IMR-90 (cell line): ENCODE measurements around the gene ZNF503. TPM values are rescaled to one million over a fixed set of nuclear protein-coding genes. Genes with fewer than 3 reads are reported as not detected.

Source experiments
- ATAC-seq: fragments of 200-7000 bp; cut with Tn5 transposase; 2 replicates; pipeline ENCODE4 v1.9.1; 2020; ENCODE audit warnings: low read depth, mild to moderate bottlenecking, moderate library complexity
- BruUV-seq: library from RNA; stranded (reverse); fragments of 400-500 nt; replicated peaks from 2 replicates; lab custom pipeline; 2021; lab: Mats Ljungman, UMichigan
- CTCF ChIA-PET: fragments of 300-600 bp; formaldehyde crosslinking; extraction: SDS; loops from one replicate; lab custom pipeline; 2021; ENCODE audit warnings: antibody characterized with exemption; lab: Yijun Ruan, JAX
- POLR2A ChIA-PET: fragments of 300-600 bp; sonication (Branson Sonifier 250); formaldehyde crosslinking; loops from one replicate; lab custom pipeline; 2022; ENCODE audit warnings: antibody characterized with exemption; ENCODE audit not compliant: unreplicated experiment; lab: Charles Lee
- DNase-seq: peaks from one replicate; pipeline ENCODE4 v3.0.0; 2013
- H2AFZ ChIP-seq: replicated peaks from 2 replicates; pipeline ENCODE3; 2013; ENCODE audit warnings: low read length, mild to moderate bottlenecking; ENCODE audit not compliant: poor library complexity
- H2AK5ac ChIP-seq: 2 replicates; pipeline ENCODE4 v1.6.1; 2013; ENCODE audit warnings: low read depth, low read length, inconsistent platforms
- H2AK9ac ChIP-seq: replicated peaks from 2 replicates; pipeline ENCODE3; 2013; ENCODE audit warnings: mild to moderate bottlenecking, low read depth, low read length, moderate library complexity; ENCODE audit not compliant: poor library complexity
- H2BK120ac ChIP-seq: 2 replicates; pipeline ENCODE4 v1.6.1; 2013; ENCODE audit warnings: low read depth, low read length, inconsistent platforms
- H2BK15ac ChIP-seq: 3 replicates; pipeline ENCODE4 v1.6.1; 2013; ENCODE audit warnings: low read depth, low read length, inconsistent platforms
- H2BK20ac ChIP-seq: 2 replicates; pipeline ENCODE4 v1.6.1; 2013; ENCODE audit warnings: low read depth, mild to moderate bottlenecking, inconsistent platforms, low read length, moderate library complexity
- H2BK5ac ChIP-seq: 2 replicates; pipeline ENCODE4 v1.6.1; 2013; ENCODE audit warnings: mild to moderate bottlenecking, low read depth, low read length, inconsistent platforms; ENCODE audit not compliant: poor library complexity, severe bottlenecking
- H3K14ac ChIP-seq: replicated peaks from 2 replicates; pipeline ENCODE4 v1.6.1; 2013; ENCODE audit warnings: low read depth, low read length, inconsistent platforms
- H3K18ac ChIP-seq: 2 replicates; pipeline ENCODE4 v1.6.1; 2013; ENCODE audit warnings: low read depth, low read length, control low read depth
- H3K23ac ChIP-seq: 2 replicates; pipeline ENCODE4 v1.6.1; 2013; ENCODE audit warnings: low read depth, low read length, inconsistent platforms
- H3K27ac ChIP-seq: 2 replicates; pipeline ENCODE4 v1.5.1; 2013; ENCODE audit warnings: mild to moderate bottlenecking, control low read depth, low read length; ENCODE audit not compliant: insufficient read depth
- H3K27me3 ChIP-seq: 2 replicates; pipeline ENCODE4 v1.6.1; 2013; ENCODE audit warnings: low read length; ENCODE audit not compliant: control insufficient read depth, insufficient read depth
- H3K36me3 ChIP-seq: 2 replicates; pipeline ENCODE4 v1.6.1; 2013; ENCODE audit warnings: low read length, mixed read lengths; ENCODE audit not compliant: control insufficient read depth, insufficient read depth
- H3K4ac ChIP-seq: 2 replicates; pipeline ENCODE4 v1.6.1; 2013; ENCODE audit warnings: low read depth, low read length, inconsistent platforms
- H3K4me1 ChIP-seq: 2 replicates; pipeline ENCODE4 v1.6.1; 2013; ENCODE audit warnings: low read length, mixed read lengths; ENCODE audit not compliant: control insufficient read depth, insufficient read depth
- H3K4me2 ChIP-seq: 2 replicates; pipeline ENCODE4 v1.6.1; 2013; ENCODE audit warnings: low read depth, mild to moderate bottlenecking, control low read depth, low read length, moderate library complexity
- H3K4me3 ChIP-seq: 2 replicates; pipeline ENCODE4 v1.5.1; 2013; ENCODE audit warnings: low read depth, mild to moderate bottlenecking, control low read depth, low read length, moderate library complexity; ENCODE audit not compliant: insufficient read depth
- H3K56ac ChIP-seq: 2 replicates; pipeline ENCODE4 v1.6.1; 2013; ENCODE audit warnings: low read length, inconsistent platforms; ENCODE audit not compliant: insufficient read depth; ENCODE audit errors: extremely low read depth
- H3K79me1 ChIP-seq, 2 experiments: 2 replicates each; pipeline ENCODE4 v1.6.1; 2013; ENCODE audit warnings: low read length in 2 of 2, inconsistent platforms in 1 of 2, low read depth in 1 of 2
- H3K9ac ChIP-seq: 2 replicates; pipeline ENCODE4 v1.6.1; 2013; ENCODE audit warnings: low read depth, low read length, control low read depth
- H3K9me1 ChIP-seq: 2 replicates; pipeline ENCODE4 v1.6.1; 2013; ENCODE audit warnings: low read length, inconsistent platforms; ENCODE audit not compliant: insufficient read depth
- H3K9me3 ChIP-seq: 2 replicates; pipeline ENCODE4 v1.6.1; 2013; ENCODE audit warnings: low read length; ENCODE audit not compliant: control insufficient read depth, insufficient read depth
- H4K20me1 ChIP-seq: 2 replicates; pipeline ENCODE4 v1.6.1; 2013; ENCODE audit warnings: low read length, inconsistent platforms; ENCODE audit not compliant: insufficient read depth
- H4K5ac ChIP-seq: 2 replicates; pipeline ENCODE4 v1.6.1; 2013; ENCODE audit warnings: mild to moderate bottlenecking, low read depth, low read length, control low read depth
- H4K8ac ChIP-seq, 2 experiments: 2 replicates each; pipeline ENCODE4 v1.6.1; 2013; ENCODE audit warnings: low read depth in 2 of 2, low read length in 2 of 2, control low read depth in 1 of 2, inconsistent platforms in 1 of 2
- H4K91ac ChIP-seq: 2 replicates; pipeline ENCODE4 v1.6.1; 2013; ENCODE audit warnings: low read depth, low read length, inconsistent platforms; ENCODE audit not compliant: insufficient read depth
- CHD1 ChIP-seq: IDR thresholded peaks from 2 replicates; pipeline ENCODE4 v1.6.1; 2012; ENCODE audit warnings: low read depth, low read length, improper control_type of control experiment
- CTCF ChIP-seq: conservative IDR thresholded peaks from 2 replicates; pipeline ENCODE4 v1.5.1; 2012; ENCODE audit warnings: mild to moderate bottlenecking, low read depth, low read length, improper control_type of control experiment
- MXI1 ChIP-seq: IDR thresholded peaks from 2 replicates; pipeline ENCODE4 v1.6.1; 2012; ENCODE audit warnings: low read depth, mild to moderate bottlenecking, low read length, moderate library complexity, borderline replicate concordance
- SMC3 ChIP-seq: fragments of 150-350 bp; IDR thresholded peaks from 2 replicates; pipeline ENCODE4 v1.6.1; 2016; ENCODE audit warnings: low read depth, mild to moderate bottlenecking, antibody characterized with exemption, low read length, moderate library complexity
- USF2 ChIP-seq: fragments of 150-350 bp; IDR thresholded peaks from 2 replicates; pipeline ENCODE4 v1.6.1; 2017; ENCODE audit warnings: mild to moderate bottlenecking, antibody characterized with exemption, low read length, low read depth
- WGBS, 2 experiments: methylation state at CpG; one replicate each; pipeline versions ENCODE4 v1.1.5 to v1.1.7; 2013; ENCODE audit warnings: missing lambda C conversion rate in 2 of 2; ENCODE audit not compliant: insufficient read length in 1 of 2; ENCODE audit errors: extremely low coverage in 2 of 2; 5-methylcytosine and 5-hydroxymethylcytosine counted together
- dilution Hi-C: fragments of 300-500 bp; cut with HindIII; formaldehyde crosslinking; loops from one replicate; pipeline ENCODE4 v1.14.3; 2018; ENCODE audit warnings: low sequenced_read_pairs; ENCODE audit not compliant: unreplicated experiment
- in situ Hi-C: fragments of 300-500 bp; cut with MboI; formaldehyde crosslinking; loops from 3 replicates; pipeline ENCODE4 v1.14.3; 2019; ENCODE audit warnings: low sequenced_read_pairs, inconsistent platforms, mixed read lengths
- intact Hi-C: fragments of 100-400 bp; cut with micrococcal nuclease; formaldehyde crosslinking; loops from 2 replicates; pipeline ENCODE4 v1.10.0; 2022
- polyA plus RNA-seq, 3 experiments: library from polyadenylated mRNA; depleted of rRNA; stranded (reverse); fragments of >200 nt; gene quantifications; 2 replicates each; pipeline ENCODE4 v1.2.3, GENCODE V29; 2012; ENCODE audit warnings: low replicate concordance in 1 of 3
- total RNA-seq: library from RNA; depleted of rRNA; stranded (reverse); fragments of >200 nt; gene quantifications from 2 replicates; pipeline ENCODE4 v1.2.3, GENCODE V29; 2012

The ZNF503 gene
- total and polyA plus RNA-seq, 2 of the 4 experiments (the other 2 are of a cell fraction) = 0.36 to 5.8 TPM

GRCh38 chr10:75400163-75400770, 1.3 kb downstream of the ZNF503 start:
- peak overlapping the region; percentile 99 for H2AFZ ChIP-seq

More at GRCh38 chr10:75400163-75400770, 1.3 kb downstream of the ZNF503 start:
- no peak for TF ChIP-seq CTCF
- TF ChIP-seq SMC3 = no peak
- TF ChIP-seq USF2 = no peak
- no peak; the same call in 1 of the 2 replicates for TF ChIP-seq CHD1
- TF ChIP-seq MXI1 = no peak
- Histone ChIP-seq H3K27me3 (0 out of 2 replicates have a peak, but pooled peaks cover 3% of the 10 kb centered on the region), H3K79me1 (peaks cover 0 to 10% of the 10 kb centered on the region in 2 experiments; a peak in 3 of 4 replicates), H3K4me2 (peak overlapping the region; percentile 44), H2BK15ac (no peak overlapping the region), H3K14ac (peak overlapping the region; percentile 77), H4K91ac (peak overlapping the region; percentile 89), H3K23ac (peak overlapping the region; percentile 71), H3K27ac (peak overlapping the region; percentile 100), H2BK120ac (peak overlapping the region; percentile 60), H3K36me3 (peaks cover 23% of the 10 kb centered on the region; the same call in 1 of the 2 replicates), H3K4me1 (peaks cover 7% of the 10 kb centered on the region; the same call in 1 of the 2 replicates), H3K18ac (peak overlapping the region; percentile 91), H2AK5ac (peak overlapping the region; percentile 74), H4K5ac (peak overlapping the region; percentile 46), H2BK5ac (peak overlapping the region; percentile 83), H2AK9ac (peak overlapping the region; percentile 83), H4K20me1 (peaks cover 16% of the 10 kb centered on the region; the same call in 1 of the 2 replicates), H3K9ac (peak overlapping the region; percentile 99), H3K56ac (peak overlapping the region; percentile 95), H3K9me3 (no peaks in the 10 kb centered on the region), H2BK20ac (no peak overlapping the region), H3K4me3 (peak overlapping the region; percentile 99), H3K9me1 (no peaks in the 10 kb centered on the region), H3K4ac (peak overlapping the region; percentile 71), H4K8ac (peak overlapping the region; percentile 40 to 60; a peak in 3 of 4 replicates)
- no TSS peak for BruUV-seq
- 0% methylated on average over 20 of the region's 39 CpGs; no CpG with 5 or more reads in 1 of the 2 experiments for WGBS, 2 experiments
- ATAC-seq (no peak), DNase-seq (no peak)
- ChIA-PET CTCF (interaction anchor here (0.6 to 1.0 kb wide), 2 partner anchors 510 to 727 kb away, joined by 4 to 6 read pairs; no protein-coding TSS in a partner anchor), POLR2A (no interaction called here)
- in situ Hi-C loops = loop anchor here (10.0 to 25.0 kb wide), 4 partner anchors 637 to 1587 kb away; no protein-coding TSS in a partner anchor
- intact Hi-C loops = loop anchor here (2.0 to 10.0 kb wide), 7 partner anchors 703 to 1712 kb away; no protein-coding TSS in a partner anchor
- dilution Hi-C loops = no loop called here
